Measurements from ENCODE around the gene ICAM1. TPM values are rescaled to one million over a fixed set of nuclear protein-coding genes. Genes with fewer than 3 reads are reported as not detected.

Gene ICAM1
- total RNA-seq, 1 donor from 2014 or later, result 245 TPM

GRCh38 chr19:10309423-10309822, 38.5 kb downstream of the ICAM1 start, which contains the start of gene ZGLP1:
ZGLP1 (minus strand) TSS chr19:10309815.
- Histone ChIP-seq H3K27ac (no peak within 1 kb of the TSS), H3K4me1 (no peaks in the 10 kb centered on the region), H3K9me3 (no peaks in the 10 kb centered on the region), H3K4me3 (no peak within 1 kb of the TSS), H3K36me3 (no peaks in the 10 kb centered on the region), H3K27me3 (no peaks in the 10 kb centered on the region)
- DNase-seq (no peak), ATAC-seq (no peak)
- no peak for TF ChIP-seq CTCF (IDR thresholded peaks at IDR 0.05)
- intact Hi-C loops (cut with DNase I), result no loop called here

- intact Hi-C loops (cut with DNase I), result no loop called here
- TF ChIP-seq CTCF (IDR thresholded peaks at IDR 0.05), result no peak
- H3K4me1 ChIP-seq, result peaks cover 8% of the 10 kb centered on the region
- peak; percentile 95 for DNase-seq
- no peaks in the 10 kb centered on the region for H3K27me3 ChIP-seq
- peak within 1 kb of the TSS; percentile 58 for H3K27ac ChIP-seq
- H3K36me3 ChIP-seq, result peaks cover 30% of the 10 kb centered on the region
- ATAC-seq, result peak; percentile 91
- H3K9me3 ChIP-seq, result no peaks in the 10 kb centered on the region
- peak within 1 kb of the TSS; percentile 87 for H3K4me3 ChIP-seq
Observed at GRCh38 chr19:10315335-10316214, 44.7 kb downstream of the ICAM1 start, which contains the start of gene FDX2. FDX2 (minus strand) TSS chr19:10316015; CDS start chr19:10315996, 19 bp downstream.

- no peak for DNase-seq
- Histone ChIP-seq H3K9me3 (no peaks in the 10 kb centered on the region), H3K4me1 (peaks cover 8% of the 10 kb centered on the region), H3K4me3 (peak overlapping the region; percentile 87), H3K27ac (peak overlapping the region; percentile 58), H3K36me3 (peaks cover 39% of the 10 kb centered on the region), H3K27me3 (no peaks in the 10 kb centered on the region)
- intact Hi-C loops (cut with DNase I), result no loop called here
- TF ChIP-seq CTCF (IDR thresholded peaks at IDR 0.05), result no peak
- no peak for ATAC-seq
Observed at GRCh38 chr19:10316229-10317044, 45.5 kb downstream of the ICAM1 start.

- Histone ChIP-seq H3K4me3 (no peak overlapping the region), H3K27me3 (no peaks in the 10 kb centered on the region), H3K4me1 (peaks cover 8% of the 10 kb centered on the region), H3K27ac (no peak overlapping the region), H3K9me3 (no peaks in the 10 kb centered on the region), H3K36me3 (peaks cover 47% of the 10 kb centered on the region)
- no peak for DNase-seq
- TF ChIP-seq CTCF (IDR thresholded peaks at IDR 0.05), result no peak
- intact Hi-C loops (cut with DNase I), result no loop called here
- ATAC-seq, result no peak
Observed at GRCh38 chr19:10317045-10317856, 46.3 kb downstream of the ICAM1 start.

GRCh38 chr19:10317857-10318462, 47.0 kb downstream of the ICAM1 start:
- Histone ChIP-seq H3K4me3 (no peak overlapping the region), H3K27me3 (no peaks in the 10 kb centered on the region), H3K9me3 (no peaks in the 10 kb centered on the region), H3K36me3 (peaks cover 54% of the 10 kb centered on the region), H3K27ac (no peak overlapping the region), H3K4me1 (peaks cover 8% of the 10 kb centered on the region)
- DNase-seq (no peak), ATAC-seq (no peak)
- intact Hi-C loops (cut with DNase I), result no loop called here
- no peak for TF ChIP-seq CTCF (IDR thresholded peaks at IDR 0.05)
